NCI-H1694 treated with DMSO at 0.1 percent for 48 hours (cell line): Measurements from ENCODE around the gene TUBA3D.
A peak's percentile ranks its signal among the peaks of the same experiment; 100 is the strongest.
"Not testable (repeated sequence)": the region's sequence is repeated elsewhere in the genome, so short reads cannot be mapped to it uniquely, and the experiment has no call there.

Source experiments
- DNase-seq: peaks from one replicate; lab custom pipeline; 2025; lab: John Stamatoyannopoulos, UW

Gene TUBA3D

DNA sequence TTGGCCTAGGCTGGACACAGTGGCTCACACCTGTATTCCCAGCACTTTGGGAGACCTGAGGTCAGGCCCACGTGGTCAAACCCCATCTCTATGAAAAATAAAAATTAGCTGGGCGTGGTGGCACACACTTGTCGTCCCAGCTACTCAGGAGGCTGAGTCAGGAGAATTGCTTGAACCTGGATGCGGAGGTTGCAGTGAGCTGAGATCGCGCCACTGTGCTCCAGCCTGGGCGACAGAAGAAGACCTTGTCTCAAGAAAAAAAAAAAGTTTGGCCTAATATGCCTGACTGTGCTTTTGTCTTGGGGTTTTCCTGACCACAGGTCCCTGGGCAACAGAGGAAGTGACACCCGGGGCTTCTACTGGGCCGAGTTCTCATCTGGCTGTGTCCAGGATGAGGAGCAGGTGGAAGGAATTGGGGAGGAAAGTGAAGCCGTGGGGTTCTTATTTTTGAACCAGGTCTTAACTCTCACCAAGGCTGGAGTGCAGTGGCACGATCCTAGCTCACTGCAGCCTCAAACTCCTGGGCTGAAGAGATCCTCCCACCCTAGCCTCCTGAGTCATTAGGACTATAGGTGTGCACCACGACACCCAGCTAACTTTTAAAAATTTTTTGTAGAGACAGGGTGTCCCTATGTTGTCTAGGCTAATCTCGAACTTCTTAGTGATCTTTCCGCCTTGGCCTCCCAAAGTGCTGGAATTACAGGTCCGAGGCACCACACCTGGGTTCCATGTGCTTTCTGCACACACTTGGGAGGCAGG lies 38.7 kb downstream of the TUBA3D start:
- DNase-seq = not testable (repeated sequence)

DNA sequence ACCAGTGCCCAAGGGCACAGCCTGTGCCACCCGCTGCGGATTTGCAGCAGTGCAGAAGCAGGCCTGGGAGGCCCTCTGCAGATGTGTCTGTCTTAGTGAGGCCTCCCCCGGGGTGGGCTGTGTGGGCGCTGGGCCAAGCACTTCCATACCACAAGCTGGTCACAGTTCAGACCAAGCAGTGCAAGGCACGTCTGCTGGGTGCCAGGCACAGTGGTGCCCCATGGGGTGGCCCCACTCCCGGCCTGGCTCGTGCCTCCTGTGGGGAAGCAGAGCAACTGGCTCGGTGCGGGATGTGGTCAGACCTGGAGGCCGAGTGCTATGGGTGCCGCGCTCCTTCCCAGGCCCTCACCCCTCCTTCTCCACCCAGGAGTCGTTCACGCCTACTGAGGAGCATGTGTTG lies 39.3 kb downstream of the TUBA3D start:
- DNase-seq = not testable (repeated sequence)

DNA sequence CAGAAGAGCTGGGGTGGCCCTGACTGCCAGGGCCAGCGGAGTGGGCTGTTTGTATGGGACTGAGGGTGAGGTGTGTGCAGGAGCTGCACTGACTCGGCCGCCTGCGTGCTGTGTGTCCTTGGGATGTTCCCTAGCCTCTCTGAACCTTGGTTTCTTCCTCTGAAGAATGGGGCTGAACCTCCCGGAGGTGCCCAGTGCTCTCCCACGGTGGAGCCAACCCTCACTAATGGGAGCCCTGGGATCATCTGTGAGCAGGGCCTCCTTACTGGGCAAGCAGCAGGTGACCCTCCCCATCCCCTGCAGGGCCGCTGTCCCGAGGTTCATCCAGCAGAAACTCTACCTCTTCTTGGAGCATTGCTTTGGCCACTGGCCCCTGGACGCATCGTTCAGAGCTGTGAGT lies 40.1 kb downstream of the TUBA3D start:
- no peak for DNase-seq

DNA sequence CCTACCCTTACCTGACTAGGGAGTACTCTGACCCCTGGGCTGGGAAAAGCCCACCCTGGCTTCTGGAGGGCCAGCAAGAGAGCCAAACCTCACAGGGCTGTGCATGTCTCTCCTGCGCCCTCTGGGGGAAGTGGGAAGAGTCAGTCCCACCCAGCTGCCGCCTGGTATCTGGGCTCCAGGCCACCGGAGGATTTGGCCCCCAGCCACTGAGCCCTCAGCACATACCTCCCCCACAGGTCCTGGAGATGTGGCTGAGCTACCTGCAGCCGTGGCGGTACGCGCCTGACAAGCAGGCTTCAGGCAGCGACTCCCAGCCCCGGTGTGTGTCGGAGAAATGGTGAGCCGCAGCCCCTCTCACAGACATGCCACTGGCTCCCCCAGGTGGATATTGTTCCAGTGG lies 40.7 kb downstream of the TUBA3D start:
- DNase-seq = peak; percentile 56

DNA sequence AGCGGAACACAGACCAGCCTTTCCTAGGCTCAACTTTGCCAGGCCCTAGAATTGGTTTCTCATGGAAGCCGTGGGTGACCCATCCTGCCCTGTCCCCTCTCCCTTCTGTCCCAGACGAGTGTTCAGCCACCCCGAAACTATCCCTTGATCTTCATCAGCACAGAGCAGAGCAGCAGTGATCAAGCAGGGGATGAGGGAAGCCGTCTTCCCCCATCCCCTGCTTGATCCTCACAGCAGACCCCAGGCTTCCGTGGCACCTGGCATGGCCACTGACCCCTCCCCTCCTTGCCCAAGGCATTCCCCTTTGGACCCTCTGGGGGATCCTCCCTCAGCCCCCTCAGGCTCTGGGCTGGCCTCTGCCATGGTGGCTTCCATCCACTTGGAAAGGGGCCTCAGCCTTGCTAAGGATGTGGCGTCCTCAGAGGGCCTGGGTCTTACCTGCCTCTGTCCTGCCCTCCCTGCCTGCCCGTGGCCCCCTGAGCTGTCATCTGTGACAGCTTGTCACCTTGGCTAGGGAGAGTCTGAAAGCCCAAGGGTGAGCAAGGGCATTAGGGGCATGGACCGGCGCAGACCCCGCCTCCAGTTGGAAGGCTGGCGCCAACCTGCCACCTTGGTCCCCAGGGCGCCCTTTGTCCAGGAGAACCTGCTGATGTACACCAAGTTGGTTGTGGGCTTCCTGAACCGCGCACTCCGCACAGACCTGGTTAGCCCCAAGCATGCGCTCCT lies 41.4 kb downstream of the TUBA3D start:
- no peak for DNase-seq

DNA sequence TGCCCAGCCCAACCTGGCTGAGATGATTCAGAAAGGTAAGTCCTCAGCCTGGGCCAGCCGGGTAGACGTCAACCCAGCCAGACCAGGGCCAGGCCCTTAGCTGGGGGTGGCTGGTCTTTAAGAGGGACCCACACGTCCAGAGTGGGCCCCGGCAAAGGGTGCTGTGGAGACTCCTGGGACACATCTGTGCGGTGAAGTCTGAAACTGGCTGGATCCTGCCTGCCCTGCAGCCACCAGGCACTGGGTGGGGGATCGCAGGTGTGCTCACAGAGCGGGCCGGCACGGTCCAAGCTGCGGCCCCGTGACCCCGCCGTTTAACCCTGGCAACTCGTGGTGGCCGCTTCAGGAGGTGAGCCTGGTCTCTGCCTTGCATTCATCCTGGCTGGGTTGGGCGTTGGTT lies 41.9 kb downstream of the TUBA3D start:
- DNase-seq = not testable (repeated sequence)

DNA sequence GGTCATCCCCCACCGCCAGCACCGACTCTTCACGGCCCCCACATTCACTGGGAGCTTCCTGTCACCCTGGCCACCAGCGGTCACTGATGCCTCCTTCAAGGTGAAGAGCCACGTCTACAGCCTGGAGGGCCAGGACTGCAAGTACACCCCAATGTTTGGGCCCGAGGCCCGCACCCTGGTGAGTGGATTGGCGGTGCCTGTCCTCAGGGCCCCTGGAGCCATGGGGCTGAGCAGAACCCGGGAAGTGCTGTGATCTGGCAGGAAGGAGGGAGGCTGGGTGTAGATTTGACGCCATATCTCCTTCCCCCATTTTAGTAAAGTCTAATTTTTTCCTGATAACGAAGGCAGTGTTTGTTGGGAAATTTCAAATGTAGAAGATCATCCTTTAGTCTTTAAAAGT lies 42.6 kb downstream of the TUBA3D start:
- not testable (repeated sequence) for DNase-seq

DNA sequence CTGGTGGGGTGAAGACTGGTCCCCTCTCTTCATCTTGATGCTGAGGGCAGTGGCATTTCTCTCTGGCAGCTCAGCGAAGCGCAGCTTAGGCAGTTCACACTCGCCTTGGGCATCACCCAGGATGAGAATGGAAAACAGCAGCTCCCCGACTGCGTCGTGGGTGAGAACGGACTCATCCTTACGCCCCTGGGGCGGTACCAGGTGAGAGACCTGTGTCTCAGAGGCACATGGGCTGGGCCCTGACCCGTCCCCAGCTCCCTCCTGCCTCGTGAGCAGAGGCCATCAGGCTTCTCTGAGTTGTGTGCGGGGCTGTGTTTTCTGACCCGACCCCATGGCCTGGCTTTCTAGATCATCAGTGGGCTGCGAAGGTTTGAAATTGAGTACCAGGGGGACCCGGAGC lies 43.5 kb downstream of the TUBA3D start:
- no peak for DNase-seq

DNA sequence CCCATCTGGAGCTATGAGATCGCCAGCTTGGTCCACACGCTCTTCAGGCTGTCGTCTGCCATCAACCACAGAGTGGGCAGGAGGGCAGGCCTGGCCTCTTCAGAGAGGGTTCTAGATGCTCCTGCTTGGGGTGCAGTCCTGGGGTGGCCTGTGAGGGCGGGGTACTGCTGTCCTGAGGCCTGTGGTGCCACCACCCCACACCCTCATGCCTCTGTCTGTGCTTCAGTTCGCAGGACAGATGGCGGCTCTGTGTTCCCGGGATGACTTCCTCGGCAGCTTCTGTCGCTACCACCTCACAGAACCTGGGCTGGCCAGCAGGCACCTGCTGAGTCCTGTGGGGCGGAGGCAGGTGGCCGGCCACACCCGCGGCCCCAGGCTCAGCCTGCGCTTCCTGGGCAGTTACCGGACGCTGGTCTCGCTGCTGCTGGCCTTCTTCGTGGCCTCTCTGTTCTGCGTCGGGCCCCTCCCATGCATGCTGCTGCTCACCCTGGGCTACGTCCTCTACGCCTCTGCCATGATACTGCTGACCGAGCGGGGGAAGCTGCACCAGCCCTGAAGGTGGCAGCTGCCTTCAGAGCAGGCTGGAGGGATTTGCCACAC lies 44.1 kb downstream of the TUBA3D start:
- DNase-seq = not testable (repeated sequence)

DNA sequence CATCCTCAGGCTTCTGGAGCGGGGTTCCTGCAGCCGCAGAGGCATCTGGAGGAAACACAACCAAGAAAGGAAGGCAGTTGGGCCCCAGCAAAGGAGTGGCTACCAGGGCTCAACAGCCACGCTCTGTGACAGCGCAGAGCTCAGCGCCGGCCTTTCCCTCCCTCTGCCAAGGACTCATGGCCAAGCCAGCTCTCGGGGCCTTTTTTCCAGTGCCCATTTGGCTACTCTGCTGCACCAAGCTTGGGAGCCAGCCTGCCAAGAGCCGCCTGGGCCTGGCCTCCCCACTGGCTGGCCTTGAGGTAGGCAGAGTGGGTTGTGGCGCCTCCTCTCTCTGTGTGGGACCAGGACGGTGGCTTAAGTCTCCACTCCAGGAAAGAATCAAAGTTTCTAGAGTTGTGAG lies 44.6 kb downstream of the TUBA3D start:
- DNase-seq = no peak

DNA sequence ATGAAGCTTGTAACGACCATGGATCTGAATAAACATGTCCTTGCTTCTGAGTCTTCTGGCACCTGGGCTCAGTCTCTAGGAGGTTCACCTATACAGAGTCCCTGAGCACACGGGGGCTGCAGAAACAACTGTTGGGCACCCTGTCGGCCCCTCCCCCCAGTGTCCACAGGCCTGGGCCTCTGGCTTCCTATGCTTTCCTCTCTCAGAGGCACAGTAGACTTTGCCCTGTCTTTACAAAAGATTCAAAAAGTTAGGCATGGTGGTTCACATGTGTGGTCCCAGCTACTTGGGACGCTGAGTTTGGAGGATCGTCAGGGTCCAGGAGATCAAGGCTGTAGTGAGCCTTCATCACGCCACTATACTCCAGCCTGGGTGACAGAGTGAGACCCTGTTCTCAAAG lies 45.6 kb downstream of the TUBA3D start:
- not testable (repeated sequence) for DNase-seq

DNA sequence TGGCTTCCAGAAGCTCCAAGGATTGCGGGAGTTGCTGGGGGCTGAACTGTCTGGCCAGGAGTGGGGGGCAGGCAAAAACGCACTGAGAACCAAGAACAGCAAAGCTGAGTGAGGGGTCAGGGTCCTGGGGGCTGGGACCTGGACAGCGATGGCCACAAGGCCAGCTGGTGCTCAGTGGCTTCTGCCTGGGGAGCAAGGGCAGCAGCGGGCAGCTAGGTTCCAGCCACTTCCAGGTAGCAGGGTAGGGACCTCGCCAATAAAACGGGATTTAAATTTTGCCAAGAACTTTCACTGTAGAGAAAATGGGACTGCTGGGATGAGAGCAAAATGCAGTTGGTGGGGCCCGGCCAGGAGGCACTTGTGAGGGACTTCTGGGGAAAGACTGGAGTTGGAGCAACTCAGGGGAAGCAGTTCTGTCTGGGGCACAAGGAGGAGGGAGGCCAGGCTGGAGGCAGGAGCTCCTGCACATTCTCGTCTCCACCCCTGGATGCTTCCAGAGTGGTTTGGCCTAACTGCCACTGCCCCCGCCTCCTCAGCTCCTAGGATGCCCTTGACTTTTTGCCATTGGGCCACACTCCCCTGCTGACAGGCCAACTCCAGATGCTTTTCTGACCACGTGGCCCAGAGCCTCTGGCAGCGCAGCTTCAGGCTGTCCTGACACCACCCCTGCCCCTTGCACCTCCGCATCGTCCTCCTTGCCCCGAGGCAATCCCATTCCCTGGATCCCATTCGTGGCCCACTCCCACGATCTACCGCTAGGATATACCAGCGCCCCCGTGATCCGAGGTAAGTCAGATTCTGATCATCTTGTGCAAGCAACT lies 46.3 kb downstream of the TUBA3D start:
- no peak for DNase-seq

DNA sequence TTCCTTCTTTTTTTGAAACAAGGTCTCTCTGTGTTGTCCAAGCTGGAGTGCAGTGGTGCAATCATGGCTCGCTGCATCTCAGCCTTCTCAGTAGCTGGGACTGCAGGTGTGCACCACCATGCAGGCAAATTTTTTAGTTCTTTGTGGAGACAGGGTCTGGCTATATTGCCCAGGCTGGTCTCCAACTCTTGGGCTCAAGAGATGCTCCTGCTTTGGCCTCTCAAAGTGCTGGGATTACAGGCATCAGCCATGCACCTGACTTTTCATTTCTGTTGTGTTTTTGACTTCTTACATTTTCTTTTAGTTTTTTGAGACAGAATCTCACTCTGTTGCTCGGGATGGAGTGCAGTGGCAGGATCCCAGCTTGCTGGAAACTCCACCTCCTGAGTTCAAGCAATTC lies 49.3 kb downstream of the TUBA3D start:
- not testable (repeated sequence) for DNase-seq

DNA sequence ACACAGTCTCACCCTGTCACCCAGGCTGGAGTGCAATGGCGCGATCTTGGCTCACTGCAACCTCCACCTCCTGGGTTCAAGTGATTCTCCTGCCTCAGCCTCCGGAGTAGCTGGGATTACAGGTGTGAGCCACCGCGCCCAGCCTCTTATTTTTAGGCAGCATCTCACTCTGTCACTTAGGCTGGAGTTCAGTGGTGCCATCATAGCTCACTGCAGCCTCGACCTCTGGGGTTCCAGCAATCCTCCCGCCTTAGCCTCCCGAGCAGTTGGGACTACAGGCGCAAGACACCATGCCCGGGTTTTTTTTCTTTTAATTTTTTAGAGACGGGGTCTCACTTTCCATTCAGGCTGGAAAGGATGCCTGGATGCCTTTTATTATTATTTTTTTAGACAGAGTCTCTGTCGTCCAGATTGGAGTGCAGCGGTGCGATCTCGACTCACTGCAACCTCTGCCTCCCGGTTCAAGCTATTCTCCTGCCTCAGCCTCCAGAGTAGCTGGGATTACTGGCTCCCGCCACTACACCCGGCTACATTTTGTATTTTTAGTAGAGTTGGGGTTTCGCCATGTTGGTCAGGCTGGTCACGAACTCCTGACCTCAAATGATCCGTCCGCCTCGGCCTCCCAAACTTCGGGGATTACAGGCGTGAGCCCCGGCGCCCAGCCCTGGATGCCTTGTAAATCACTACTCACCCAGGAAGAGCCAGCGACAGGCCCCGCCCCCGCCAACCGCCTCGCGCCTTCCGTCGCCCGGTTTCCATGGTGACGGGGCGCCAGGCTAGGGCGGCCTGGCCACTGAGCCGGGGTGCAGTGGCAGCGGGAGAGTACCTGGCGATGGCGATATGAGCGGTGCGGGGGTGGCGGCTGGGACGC lies 51.4 kb downstream of the TUBA3D start, which contains the start of gene CCDC74A:
TSS of gene CCDC74A (plus strand) at position 758 of the 871 bp plus-strand sequence. CDS start at position 841, 83 bp downstream.
- DNase-seq = peak; percentile 8

DNA sequence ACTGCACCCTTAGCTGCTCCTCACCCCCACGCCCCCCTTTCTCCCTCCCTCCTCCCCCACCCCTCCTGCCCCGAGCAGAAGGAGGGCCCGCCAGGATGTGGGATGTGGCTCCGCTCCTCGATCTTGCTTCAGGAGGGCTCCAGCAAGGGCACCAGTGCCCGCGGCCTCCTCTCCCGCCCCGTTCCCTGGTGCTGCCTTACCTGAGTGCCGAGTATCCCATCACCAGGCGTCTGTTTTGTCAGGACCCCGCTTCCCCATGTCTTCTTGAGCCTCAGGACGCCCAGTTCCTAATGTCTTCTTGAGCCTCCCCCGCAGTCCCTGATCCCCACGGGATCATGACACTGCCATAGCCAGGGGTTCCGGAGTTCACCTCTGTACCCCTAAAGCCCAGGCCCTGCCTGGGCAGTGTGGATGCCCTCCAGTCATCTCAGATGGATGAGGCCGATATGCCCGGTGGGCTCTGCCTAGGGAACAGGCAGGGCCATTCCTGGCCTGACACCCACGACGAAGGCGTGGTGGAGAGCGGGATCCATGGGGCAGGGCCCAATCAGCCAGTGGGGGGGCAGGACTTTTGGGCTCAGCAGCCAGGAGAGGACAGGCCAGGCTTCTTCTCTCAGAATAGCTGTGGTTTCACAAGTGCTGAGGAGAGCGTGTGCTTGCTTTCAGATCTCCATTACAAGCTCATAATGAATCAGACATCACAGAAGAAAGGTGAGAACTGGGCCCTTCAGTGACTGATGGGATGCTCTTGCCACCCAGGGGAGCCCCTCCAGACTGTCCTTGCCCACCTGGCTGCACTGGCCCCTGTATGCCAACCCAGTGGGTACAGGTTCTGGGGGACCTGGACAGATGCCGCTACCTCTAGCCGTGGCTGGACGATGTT lies 53.3 kb downstream of the TUBA3D start:
- DNase-seq = not testable (repeated sequence)

DNA sequence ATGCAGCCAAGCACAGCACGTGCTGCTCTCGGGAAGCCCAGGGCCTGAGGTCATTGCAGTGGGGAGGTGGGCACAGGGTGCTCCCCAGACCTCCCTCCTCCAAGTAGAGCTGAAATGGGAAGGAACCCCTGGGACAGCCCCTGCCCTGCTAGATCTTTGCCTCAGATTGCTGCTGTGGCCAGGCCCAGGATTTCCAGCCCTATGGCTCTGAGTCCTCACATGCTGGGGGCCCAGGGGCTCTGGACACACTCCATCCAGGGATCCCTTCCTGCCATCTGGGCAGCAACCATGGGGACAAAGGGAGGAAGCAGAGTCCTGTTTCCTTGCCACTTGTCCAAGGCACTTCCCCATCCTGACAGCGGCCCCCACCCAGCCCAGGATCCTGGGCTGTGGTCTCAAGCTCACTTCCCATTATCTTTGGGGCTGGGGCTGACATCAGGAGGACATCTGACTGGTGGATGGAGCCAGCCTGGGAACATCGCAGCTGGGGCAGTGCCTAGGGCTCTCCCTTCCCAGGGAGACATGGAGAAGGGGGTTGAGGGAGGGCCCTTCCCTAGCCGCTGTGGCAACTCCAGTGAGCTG lies 54.0 kb downstream of the TUBA3D start:
- not testable (repeated sequence) for DNase-seq

DNA sequence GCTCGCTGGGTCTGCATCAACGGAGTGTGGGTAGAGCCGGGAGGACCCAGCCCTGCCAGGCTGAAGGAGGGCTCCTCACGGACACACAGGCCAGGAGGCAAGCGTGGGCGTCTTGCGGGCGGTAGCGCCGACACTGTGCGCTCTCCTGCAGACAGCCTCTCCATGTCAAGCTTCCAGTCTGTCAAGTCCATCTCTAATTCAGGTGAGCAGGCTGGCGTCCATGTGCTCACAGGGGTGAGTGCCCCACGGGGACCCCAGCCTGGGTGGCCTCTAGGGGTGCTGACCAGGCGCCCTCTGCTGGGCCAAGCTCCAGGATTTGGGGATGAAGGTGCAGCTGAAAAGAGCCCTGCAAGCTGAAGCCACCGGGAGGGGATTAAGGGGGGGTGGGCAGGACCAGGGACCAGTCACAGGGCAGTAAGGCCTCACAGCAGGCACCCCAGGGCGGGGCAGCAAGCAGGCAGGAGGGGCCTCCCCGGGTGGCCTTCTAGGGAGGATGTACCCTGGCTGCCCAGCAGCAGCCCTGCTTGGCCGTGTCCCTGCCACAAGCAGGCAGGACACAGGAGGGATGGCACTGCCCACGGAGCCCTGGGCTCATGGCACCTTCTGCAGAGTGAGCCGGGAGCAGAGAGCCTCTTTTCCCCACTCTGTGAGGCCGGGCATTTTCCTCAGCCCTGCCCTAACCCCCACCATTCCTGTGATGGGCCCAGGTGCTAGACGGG lies 54.9 kb downstream of the TUBA3D start:
- DNase-seq = not testable (repeated sequence)

DNA sequence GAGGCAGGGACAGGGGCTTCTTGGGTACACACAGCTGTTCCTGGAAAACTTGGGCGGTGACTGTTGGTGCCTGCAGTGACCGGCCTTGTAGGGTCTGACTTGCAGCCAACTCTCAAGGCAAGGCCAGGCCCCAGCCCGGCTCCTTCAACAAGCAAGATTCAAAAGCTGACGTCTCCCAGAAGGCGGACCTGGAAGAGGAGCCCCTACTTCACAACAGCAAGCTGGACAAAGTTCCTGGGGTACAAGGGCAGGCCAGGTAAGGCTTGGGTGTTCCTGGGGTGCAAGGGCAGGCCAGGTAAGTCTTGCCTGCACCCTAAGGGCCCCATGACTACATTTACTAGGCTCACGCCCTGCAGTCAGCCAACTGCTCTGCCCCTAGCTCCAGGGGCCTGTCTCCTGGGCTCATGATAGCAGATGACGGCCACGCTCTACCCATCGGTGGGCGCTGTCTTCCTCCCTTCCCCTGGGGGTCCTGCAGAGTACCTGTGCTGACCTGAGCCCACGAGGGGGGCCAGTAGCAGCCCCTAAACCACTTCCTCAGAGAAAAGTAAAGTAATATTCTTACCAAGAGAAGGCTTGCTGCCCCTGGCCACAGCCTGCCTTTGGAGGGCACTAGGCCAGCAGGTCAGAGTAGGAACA lies 55.7 kb downstream of the TUBA3D start:
- not testable (repeated sequence) for DNase-seq
